ENCODE data around the gene OSBPL5.

OSBPL5 gene

DNA sequence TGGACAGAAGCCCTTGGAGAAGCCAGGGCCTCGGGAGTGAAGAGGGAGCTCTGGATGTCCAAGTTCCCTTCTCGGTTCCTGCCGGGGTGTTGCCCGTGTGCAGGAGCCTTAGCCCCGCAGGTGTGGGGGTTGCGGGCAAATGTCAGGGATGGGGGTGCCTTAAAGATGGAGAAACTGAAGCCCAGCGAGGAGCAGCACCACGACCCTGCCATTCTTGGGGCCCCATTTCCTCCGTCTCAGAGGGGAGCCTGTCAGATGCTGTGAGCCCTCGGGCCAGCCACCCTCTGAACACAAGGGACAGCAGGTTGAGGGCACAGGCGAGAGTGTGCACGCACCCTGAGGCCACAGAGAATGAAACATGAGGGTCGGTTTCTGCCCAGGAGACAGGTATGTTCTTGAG lies 6.3 kb downstream of the OSBPL5 start:
- ChIA-PET POLR2A (no interaction called here), CTCF (interaction anchor here (0.6 to 1.3 kb wide), 2 partner anchors 36 to 195 kb away, joined by 3 read pairs; no protein-coding TSS in a partner anchor)
- no peak overlapping the region for H3K4me3 ChIP-seq (ENCODE audit: low read depth, low read length)
- no peak overlapping the region for H3K27ac ChIP-seq (ENCODE audit: extremely low read depth, low read depth, low read length)
- H3K36me3 ChIP-seq (ENCODE audit: control insufficient read depth in 2 of 2, insufficient read depth in 1 of 2, low read length in 2 of 2), result no peaks in the 10 kb centered on the region
- H3K9me3 ChIP-seq (ENCODE audit: control insufficient read depth, insufficient read depth, low read depth, low read length), result no peaks in the 10 kb centered on the region
- H3K4me1 ChIP-seq (ENCODE audit: control insufficient read depth, insufficient read depth, low read length), result peaks cover 3% of the 10 kb centered on the region; the same call in 1 of the 2 replicates
- TF ChIP-seq SCRT2 (tag by site-specific recombination; IDR thresholded peaks at IDR 0.05) (no peak), ZNF335 (tag by site-specific recombination; conservative IDR thresholded peaks at IDR 0.05) (no peak), YY1 (tag by site-specific recombination; IDR thresholded peaks at IDR 0.05) (no peak), ZNF133 (tag by site-specific recombination; IDR thresholded peaks at IDR 0.05) (no peak), ZNF548 (tag by site-specific recombination; IDR thresholded peaks at IDR 0.05) (no peak), ZNF184 (tag by site-specific recombination; IDR thresholded peaks at IDR 0.05) (no peak), ZNF214 (tag by site-specific recombination; IDR thresholded peaks at IDR 0.05; ENCODE audit: borderline replicate concordance) (no peak), ZFP3 (tag by site-specific recombination; IDR thresholded peaks at IDR 0.05; ENCODE audit: low read depth) (no peak), FEZF1 (tag by site-specific recombination; IDR thresholded peaks at IDR 0.05) (no peak), SALL2 (tag by site-specific recombination; IDR thresholded peaks at IDR 0.05; ENCODE audit: borderline replicate concordance) (no peak), KLF7 (tag by site-specific recombination; IDR thresholded peaks at IDR 0.05; ENCODE audit: borderline replicate concordance) (no peak), ZNF585B (tag by site-specific recombination; IDR thresholded peaks at IDR 0.05) (no peak)
- TF ChIP-seq, protein P1, sequence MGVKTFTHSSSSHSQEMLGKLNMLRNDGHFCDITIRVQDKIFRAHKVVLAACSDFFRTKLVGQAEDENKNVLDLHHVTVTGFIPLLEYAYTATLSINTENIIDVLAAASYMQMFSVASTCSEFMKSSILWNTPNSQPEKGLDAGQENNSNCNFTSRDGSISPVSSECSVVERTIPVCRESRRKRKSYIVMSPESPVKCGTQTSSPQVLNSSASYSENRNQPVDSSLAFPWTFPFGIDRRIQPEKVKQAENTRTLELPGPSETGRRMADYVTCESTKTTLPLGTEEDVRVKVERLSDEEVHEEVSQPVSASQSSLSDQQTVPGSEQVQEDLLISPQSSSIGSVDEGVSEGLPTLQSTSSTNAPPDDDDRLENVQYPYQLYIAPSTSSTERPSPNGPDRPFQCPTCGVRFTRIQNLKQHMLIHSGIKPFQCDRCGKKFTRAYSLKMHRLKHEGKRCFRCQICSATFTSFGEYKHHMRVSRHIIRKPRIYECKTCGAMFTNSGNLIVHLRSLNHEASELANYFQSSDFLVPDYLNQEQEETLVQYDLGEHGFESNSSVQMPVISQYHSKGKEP (tag by site-specific recombination; IDR thresholded peaks at IDR 0.05), result no peak
- TF ChIP-seq, protein P2, sequence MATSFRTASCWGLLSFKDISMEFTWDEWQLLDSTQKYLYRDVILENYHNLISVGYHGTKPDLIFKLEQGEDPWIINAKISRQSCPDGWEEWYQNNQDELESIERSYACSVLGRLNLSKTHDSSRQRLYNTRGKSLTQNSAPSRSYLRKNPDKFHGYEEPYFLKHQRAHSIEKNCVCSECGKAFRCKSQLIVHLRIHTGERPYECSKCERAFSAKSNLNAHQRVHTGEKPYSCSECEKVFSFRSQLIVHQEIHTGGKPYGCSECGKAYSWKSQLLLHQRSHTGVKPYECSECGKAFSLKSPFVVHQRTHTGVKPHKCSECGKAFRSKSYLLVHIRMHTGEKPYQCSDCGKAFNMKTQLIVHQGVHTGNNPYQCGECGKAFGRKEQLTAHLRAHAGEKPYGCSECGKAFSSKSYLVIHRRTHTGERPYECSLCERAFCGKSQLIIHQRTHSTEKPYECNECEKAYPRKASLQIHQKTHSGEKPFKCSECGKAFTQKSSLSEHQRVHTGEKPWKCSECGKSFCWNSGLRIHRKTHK (tag by site-specific recombination; IDR thresholded peaks at IDR 0.05), result no peak
- TF ChIP-seq, protein P3, sequence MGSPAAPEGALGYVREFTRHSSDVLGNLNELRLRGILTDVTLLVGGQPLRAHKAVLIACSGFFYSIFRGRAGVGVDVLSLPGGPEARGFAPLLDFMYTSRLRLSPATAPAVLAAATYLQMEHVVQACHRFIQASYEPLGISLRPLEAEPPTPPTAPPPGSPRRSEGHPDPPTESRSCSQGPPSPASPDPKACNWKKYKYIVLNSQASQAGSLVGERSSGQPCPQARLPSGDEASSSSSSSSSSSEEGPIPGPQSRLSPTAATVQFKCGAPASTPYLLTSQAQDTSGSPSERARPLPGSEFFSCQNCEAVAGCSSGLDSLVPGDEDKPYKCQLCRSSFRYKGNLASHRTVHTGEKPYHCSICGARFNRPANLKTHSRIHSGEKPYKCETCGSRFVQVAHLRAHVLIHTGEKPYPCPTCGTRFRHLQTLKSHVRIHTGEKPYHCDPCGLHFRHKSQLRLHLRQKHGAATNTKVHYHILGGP (tag by site-specific recombination; IDR thresholded peaks at IDR 0.05), result no peak

DNA sequence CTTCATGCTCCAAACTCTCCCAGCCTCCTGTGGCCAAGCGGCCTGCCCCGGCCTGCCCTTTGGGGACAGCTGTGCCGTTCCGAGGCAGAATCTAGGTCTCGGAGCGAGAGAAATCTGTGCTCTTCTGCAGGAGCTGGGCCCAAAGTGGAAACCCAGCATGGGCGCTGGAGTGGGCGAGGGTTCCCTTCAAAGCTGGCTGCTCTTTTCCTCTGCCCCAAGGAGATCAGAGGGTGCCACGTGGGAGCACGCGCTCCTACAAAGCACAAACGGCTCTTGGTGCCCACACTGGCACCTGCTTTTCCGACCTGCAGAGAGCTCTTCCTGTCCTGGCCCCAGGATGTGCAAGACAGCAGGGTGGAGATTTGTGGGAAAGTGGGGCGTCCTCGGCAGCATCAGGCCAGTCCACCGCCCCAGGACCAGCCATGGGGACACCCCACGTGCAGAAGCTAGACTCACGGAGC lies 6.9 kb downstream of the OSBPL5 start:
- peaks cover 3% of the 10 kb centered on the region; the same call in 1 of the 2 replicates for H3K4me1 ChIP-seq (ENCODE audit: control insufficient read depth, insufficient read depth, low read length)
- CTCF ChIA-PET, result interaction anchor here (1.3 kb wide), 1 partner anchor 37 kb away, joined by 3 read pairs; no protein-coding TSS in a partner anchor
- POLR2A ChIA-PET, result no interaction called here
- H3K27ac ChIP-seq (ENCODE audit: extremely low read depth, low read depth, low read length), result no peak overlapping the region
- no peak overlapping the region for H3K4me3 ChIP-seq (ENCODE audit: low read depth, low read length)
- no peaks in the 10 kb centered on the region for H3K9me3 ChIP-seq (ENCODE audit: control insufficient read depth, insufficient read depth, low read depth, low read length)
- no peak for TF ChIP-seq ZNF777 (tag by site-specific recombination; IDR thresholded peaks at IDR 0.05; ENCODE audit: borderline replicate concordance)
- TF ChIP-seq ZNF155 (tag by site-specific recombination; IDR thresholded peaks at IDR 0.05), result no peak
- TF ChIP-seq, protein P4, sequence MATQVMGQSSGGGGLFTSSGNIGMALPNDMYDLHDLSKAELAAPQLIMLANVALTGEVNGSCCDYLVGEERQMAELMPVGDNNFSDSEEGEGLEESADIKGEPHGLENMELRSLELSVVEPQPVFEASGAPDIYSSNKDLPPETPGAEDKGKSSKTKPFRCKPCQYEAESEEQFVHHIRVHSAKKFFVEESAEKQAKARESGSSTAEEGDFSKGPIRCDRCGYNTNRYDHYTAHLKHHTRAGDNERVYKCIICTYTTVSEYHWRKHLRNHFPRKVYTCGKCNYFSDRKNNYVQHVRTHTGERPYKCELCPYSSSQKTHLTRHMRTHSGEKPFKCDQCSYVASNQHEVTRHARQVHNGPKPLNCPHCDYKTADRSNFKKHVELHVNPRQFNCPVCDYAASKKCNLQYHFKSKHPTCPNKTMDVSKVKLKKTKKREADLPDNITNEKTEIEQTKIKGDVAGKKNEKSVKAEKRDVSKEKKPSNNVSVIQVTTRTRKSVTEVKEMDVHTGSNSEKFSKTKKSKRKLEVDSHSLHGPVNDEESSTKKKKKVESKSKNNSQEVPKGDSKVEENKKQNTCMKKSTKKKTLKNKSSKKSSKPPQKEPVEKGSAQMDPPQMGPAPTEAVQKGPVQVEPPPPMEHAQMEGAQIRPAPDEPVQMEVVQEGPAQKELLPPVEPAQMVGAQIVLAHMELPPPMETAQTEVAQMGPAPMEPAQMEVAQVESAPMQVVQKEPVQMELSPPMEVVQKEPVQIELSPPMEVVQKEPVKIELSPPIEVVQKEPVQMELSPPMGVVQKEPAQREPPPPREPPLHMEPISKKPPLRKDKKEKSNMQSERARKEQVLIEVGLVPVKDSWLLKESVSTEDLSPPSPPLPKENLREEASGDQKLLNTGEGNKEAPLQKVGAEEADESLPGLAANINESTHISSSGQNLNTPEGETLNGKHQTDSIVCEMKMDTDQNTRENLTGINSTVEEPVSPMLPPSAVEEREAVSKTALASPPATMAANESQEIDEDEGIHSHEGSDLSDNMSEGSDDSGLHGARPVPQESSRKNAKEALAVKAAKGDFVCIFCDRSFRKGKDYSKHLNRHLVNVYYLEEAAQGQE (tag by site-specific recombination; IDR thresholded peaks at IDR 0.05), result no peak
- TF ChIP-seq, protein P5, sequence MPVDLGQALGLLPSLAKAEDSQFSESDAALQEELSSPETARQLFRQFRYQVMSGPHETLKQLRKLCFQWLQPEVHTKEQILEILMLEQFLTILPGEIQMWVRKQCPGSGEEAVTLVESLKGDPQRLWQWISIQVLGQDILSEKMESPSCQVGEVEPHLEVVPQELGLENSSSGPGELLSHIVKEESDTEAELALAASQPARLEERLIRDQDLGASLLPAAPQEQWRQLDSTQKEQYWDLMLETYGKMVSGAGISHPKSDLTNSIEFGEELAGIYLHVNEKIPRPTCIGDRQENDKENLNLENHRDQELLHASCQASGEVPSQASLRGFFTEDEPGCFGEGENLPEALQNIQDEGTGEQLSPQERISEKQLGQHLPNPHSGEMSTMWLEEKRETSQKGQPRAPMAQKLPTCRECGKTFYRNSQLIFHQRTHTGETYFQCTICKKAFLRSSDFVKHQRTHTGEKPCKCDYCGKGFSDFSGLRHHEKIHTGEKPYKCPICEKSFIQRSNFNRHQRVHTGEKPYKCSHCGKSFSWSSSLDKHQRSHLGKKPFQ (tag by site-specific recombination; IDR thresholded peaks at IDR 0.05), result no peak
- TF ChIP-seq ZNF501 (tag by site-specific recombination; IDR thresholded peaks at IDR 0.05), result no peak
- TF ChIP-seq ZNF10 (tag by site-specific recombination; IDR thresholded peaks at IDR 0.05), result no peak
- TF ChIP-seq ZNF157 (tag by site-specific recombination; IDR thresholded peaks at IDR 0.05), result no peak
- TF ChIP-seq, protein P6, sequence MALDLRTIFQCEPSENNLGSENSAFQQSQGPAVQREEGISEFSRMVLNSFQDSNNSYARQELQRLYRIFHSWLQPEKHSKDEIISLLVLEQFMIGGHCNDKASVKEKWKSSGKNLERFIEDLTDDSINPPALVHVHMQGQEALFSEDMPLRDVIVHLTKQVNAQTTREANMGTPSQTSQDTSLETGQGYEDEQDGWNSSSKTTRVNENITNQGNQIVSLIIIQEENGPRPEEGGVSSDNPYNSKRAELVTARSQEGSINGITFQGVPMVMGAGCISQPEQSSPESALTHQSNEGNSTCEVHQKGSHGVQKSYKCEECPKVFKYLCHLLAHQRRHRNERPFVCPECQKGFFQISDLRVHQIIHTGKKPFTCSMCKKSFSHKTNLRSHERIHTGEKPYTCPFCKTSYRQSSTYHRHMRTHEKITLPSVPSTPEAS (tag by site-specific recombination; IDR thresholded peaks at IDR 0.05), result no peak
- TF ChIP-seq ZNF302 (tag by site-specific recombination; IDR thresholded peaks at IDR 0.05; ENCODE audit: low read depth), result no peak
- H3K36me3 ChIP-seq (ENCODE audit: control insufficient read depth in 2 of 2, insufficient read depth in 1 of 2, low read length in 2 of 2), result no peaks in the 10 kb centered on the region

Data from HEK293 (cell line).